A549 treated with GW870086 at 1 μM for 4 hours (cell line): ENCODE data around the gene ATP11C. TPM values are rescaled to one million over a fixed set of nuclear protein-coding genes. Genes with fewer than 3 reads are reported as not detected.

Source experiments
- total RNA-seq: library from RNA; stranded (reverse); fragments of 200-300 nt; extraction: Qiagen RNA extraction; gene quantifications from 5 replicates; pipeline ENCODE4 v1.2.3, GENCODE V29; 2022; ENCODE audit warnings: low read depth

Gene ATP11C
- 6.9 to 15.4 TPM (median 12.6 TPM) in 5 replicates for total RNA-seq

GRCh38 chrX:139932901-139933796, at the start of gene ATP11C:
Gene ATP11C (minus strand): TSS chrX:139933053. CDS start chrX:139932042, 1,011 bp downstream.

GRCh38 chrX:139965421-139965820, 32.6 kb upstream of the ATP11C start, which contains the start of gene CXorf66:
Gene CXorf66 (minus strand): TSS chrX:139965521. CDS start chrX:139965496, 25 bp downstream.

GRCh38 chrX:139708067-139708466, 224.8 kb downstream of the ATP11C start, which contains the start of gene MCF2:
Gene MCF2 (minus strand): TSS chrX:139708167. CDS start chrX:139651744, 56,423 bp downstream.

Other genes starting within 250 kb of the ATP11C start
- 0.06 to 0.10 TPM (median 0.06 TPM) in 3 of 5 replicates, not detected in the others for gene MCF2, start 224.9 kb downstream of the ATP11C start, total RNA-seq
- gene CXorf66, start 32.5 kb upstream of the ATP11C start, total RNA-seq: not detected in 5 replicates